NT2/D1 (cell line): ENCODE measurements around the gene KCNJ9.

ENCODE experiments used
- DNase-seq: peaks from one replicate; pipeline ENCODE4 v3.0.0-alpha.2; 2011; ENCODE audit warnings: low read depth, low spot score
- H3K27me3 ChIP-seq: 2 replicates; pipeline ENCODE4 v1.6.0; 2011; ENCODE audit warnings: mild to moderate bottlenecking; ENCODE audit not compliant: insufficient read length, insufficient read depth
- H3K36me3 ChIP-seq: 2 replicates; pipeline ENCODE4 v1.6.1; 2011; ENCODE audit warnings: mild to moderate bottlenecking, low read length, mixed read lengths; ENCODE audit not compliant: insufficient read depth, insufficient read length
- H3K4me1 ChIP-seq: 2 replicates; pipeline ENCODE4 v1.5.1; 2011; ENCODE audit not compliant: insufficient read depth, insufficient read length
- H3K4me3 ChIP-seq: 2 replicates; pipeline ENCODE4 v1.5.1; 2011; ENCODE audit warnings: low read depth; ENCODE audit not compliant: insufficient read length
- H3K9ac ChIP-seq: 2 replicates; pipeline ENCODE4 v1.6.0; 2011; ENCODE audit warnings: low read depth; ENCODE audit not compliant: insufficient read length
- H3K9me3 ChIP-seq: 2 replicates; pipeline ENCODE4 v1.5.1; 2011; ENCODE audit warnings: mild to moderate bottlenecking, low read length; ENCODE audit not compliant: insufficient read depth
- SUZ12 ChIP-seq: IDR thresholded peaks from 2 replicates; pipeline ENCODE4 v1.6.1; 2011; ENCODE audit not compliant: insufficient read length, insufficient read depth; ENCODE audit errors: extremely low read depth
- YY1 ChIP-seq: IDR thresholded peaks from 2 replicates; pipeline ENCODE4 v1.6.1; 2011; ENCODE audit not compliant: insufficient read length, insufficient read depth
- ZNF274 ChIP-seq: IDR thresholded peaks from 2 replicates; pipeline ENCODE4 v1.6.1; 2011; ENCODE audit warnings: mild to moderate bottlenecking, low read depth, low read length

Gene KCNJ9

DNA sequence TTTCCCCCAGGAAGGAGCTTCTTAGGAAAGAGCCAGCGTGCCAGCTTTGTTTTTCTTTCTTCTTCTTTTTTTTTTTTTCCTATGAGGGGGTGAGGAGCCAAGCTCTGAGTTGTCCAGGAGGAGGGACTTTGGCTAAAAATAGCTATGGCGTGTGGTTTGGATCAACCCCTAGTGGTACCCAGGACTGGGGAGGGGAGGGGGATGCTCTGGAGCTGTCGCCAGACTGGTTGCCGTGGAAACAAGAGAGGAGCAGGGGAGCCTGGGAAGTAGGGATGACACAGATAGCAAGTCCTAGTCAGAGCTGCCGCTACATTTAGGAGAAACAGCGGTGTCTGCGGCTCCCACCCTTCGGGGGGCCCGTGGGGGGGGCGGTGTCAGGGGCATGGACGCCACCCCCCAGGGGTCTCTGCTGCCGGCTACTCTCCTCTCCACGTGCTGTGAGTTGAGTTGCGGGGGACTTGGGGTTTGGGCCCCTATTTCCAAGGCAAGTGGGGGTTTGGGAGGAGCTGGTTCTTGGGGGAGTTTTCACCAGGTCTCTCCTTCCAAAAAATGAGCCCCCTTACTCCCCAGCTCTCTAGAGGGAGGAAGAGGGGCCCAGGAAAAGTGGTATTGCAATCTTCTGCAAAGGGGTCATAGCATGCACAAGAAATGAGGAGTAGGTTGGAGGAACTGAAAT, at the start of gene KCNJ9:
Gene KCNJ9, plus strand, starts transcription at position 278 of the 676 bp plus-strand sequence. CDS start 2,493 bp downstream, outside the sequence.
- TF ChIP-seq YY1 = no peak
- TF ChIP-seq SUZ12 = no peak
- no peak for TF ChIP-seq ZNF274
- peaks cover 6% of the 10 kb centered on the region for H3K36me3 ChIP-seq
- no peaks in the 10 kb centered on the region for H3K9me3 ChIP-seq
- no peak within 1 kb of the TSS for H3K4me3 ChIP-seq
- peaks cover 12% of the 10 kb centered on the region for H3K27me3 ChIP-seq
- no peak within 1 kb of the TSS for H3K9ac ChIP-seq
- no peak for DNase-seq
- H3K4me1 ChIP-seq = peaks cover 5% of the 10 kb centered on the region

GRCh38 chr1:160032165-160032820, 49.0 kb upstream of the KCNJ9 start:
- TF ChIP-seq YY1 = no peak
- no peak for TF ChIP-seq SUZ12
- no peak for TF ChIP-seq ZNF274
- H3K4me3 ChIP-seq = peak overlapping the region; percentile 98
- DNase-seq = no peak

GRCh38 chr1:160040476-160040875, 40.9 kb upstream of the KCNJ9 start:
- Histone ChIP-seq H3K4me3 (no peak overlapping the region), H3K36me3 (no peaks in the 10 kb centered on the region), H3K4me1 (no peaks in the 10 kb centered on the region), H3K27me3 (peaks cover 8% of the 10 kb centered on the region), H3K9me3 (no peaks in the 10 kb centered on the region), H3K9ac (no peak overlapping the region)
- TF ChIP-seq ZNF274 = no peak
- TF ChIP-seq SUZ12 = no peak
- TF ChIP-seq YY1 = no peak
- no peak for DNase-seq

More at GRCh38 chr1:160032165-160032820, 49.0 kb upstream of the KCNJ9 start:
- Histone ChIP-seq H3K27me3 (no peaks in the 10 kb centered on the region), H3K9ac (peak overlapping the region; percentile 79), H3K4me1 (no peaks in the 10 kb centered on the region), H3K9me3 (no peaks in the 10 kb centered on the region), H3K36me3 (no peaks in the 10 kb centered on the region)

- Histone ChIP-seq H3K27me3 (peaks cover 21% of the 10 kb centered on the region), H3K9ac (no peak overlapping the region), H3K9me3 (no peaks in the 10 kb centered on the region), H3K4me3 (no peak overlapping the region), H3K36me3 (no peaks in the 10 kb centered on the region), H3K4me1 (peaks cover 7% of the 10 kb centered on the region)
- TF ChIP-seq SUZ12 (no peak), YY1 (no peak), ZNF274 (no peak)
- no peak for DNase-seq
These were observed 37.8 kb upstream of the KCNJ9 start for GRCh38 chr1:160043543-160043942.

GRCh38 chr1:160045653-160046052, 35.7 kb upstream of the KCNJ9 start:
- no peak overlapping the region for H3K4me3 ChIP-seq
- no peak overlapping the region for H3K9ac ChIP-seq
- H3K27me3 ChIP-seq = peaks cover 21% of the 10 kb centered on the region
- no peak for DNase-seq
- no peak for TF ChIP-seq SUZ12
- no peak for TF ChIP-seq YY1
- peaks cover 7% of the 10 kb centered on the region for H3K4me1 ChIP-seq
- no peaks in the 10 kb centered on the region for H3K36me3 ChIP-seq
- no peaks in the 10 kb centered on the region for H3K9me3 ChIP-seq

DNA sequence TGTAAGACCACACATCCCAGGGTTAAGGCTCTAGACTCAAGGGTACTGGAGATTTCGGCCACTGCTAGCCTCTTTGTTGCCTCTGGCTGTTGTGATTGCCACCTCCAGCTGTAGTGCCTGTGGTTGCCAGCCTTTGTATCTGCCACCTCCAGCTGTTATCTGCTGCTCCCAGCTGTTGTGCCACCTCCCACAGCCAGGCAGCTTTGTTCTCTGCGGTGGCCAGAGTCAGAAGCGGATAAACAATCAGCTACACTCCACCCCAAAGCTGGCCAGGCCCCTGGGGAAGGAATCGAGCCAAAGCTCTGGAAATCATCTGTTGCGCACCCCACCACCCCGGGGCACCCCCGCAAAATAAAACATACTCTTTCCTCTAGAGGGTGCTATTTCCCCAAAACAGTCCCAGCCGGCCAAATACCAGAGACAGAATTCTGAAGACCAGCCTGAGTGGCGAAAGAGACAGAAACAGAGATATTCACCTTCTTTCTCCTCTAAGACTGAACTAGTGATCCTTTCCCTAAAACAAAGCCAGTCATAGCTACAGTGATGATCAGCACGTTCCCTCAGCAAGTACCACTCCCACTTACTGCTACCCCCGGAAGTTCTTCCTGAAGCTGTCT, 34.7 kb upstream of the KCNJ9 start:
- no peak overlapping the region for H3K9ac ChIP-seq
- peaks cover 24% of the 10 kb centered on the region for H3K27me3 ChIP-seq
- no peak overlapping the region for H3K4me3 ChIP-seq

More for the DNA sequence above, 34.7 kb upstream of the KCNJ9 start:
- H3K36me3 ChIP-seq = no peaks in the 10 kb centered on the region
- no peaks in the 10 kb centered on the region for H3K9me3 ChIP-seq
- TF ChIP-seq YY1 = no peak
- TF ChIP-seq SUZ12 = no peak
- no peak for TF ChIP-seq ZNF274
- DNase-seq = no peak
- peaks cover 7% of the 10 kb centered on the region for H3K4me1 ChIP-seq
